Measurements from ENCODE around the gene NAPSA. TPM values are rescaled to one million over a fixed set of nuclear protein-coding genes. Genes with fewer than 3 reads are reported as not detected.

The NAPSA gene
- polyA plus RNA-seq, 1 experiment = 0.10 TPM

GRCh38 chr19:50329146-50329925, 36.1 kb downstream of the NAPSA start, which contains the start of gene KCNC3:
Gene KCNC3 (minus strand): TSS chr19:50329377. CDS start chr19:50329082, 295 bp downstream.
- ChIA-PET POLR2A (no interaction called here), CTCF (interaction anchor here (0.6 to 1.6 kb wide), 2 partner anchors 40 to 400 kb away, joined by 4 to 5 read pairs; no protein-coding TSS in a partner anchor)
- H3K9me3 ChIP-seq (ENCODE audit: control insufficient read depth, insufficient read depth, low read length) = peaks cover 30% of the 10 kb centered on the region
- DNase-seq (ENCODE audit: low read depth, low spot score) = peak; percentile 59
- no peak for TF ChIP-seq CTCF (IDR thresholded peaks at IDR 0.05; ENCODE audit: low read depth, low read length)
- 0 out of 2 replicates have a peak within 1 kb of the TSS, but pooled peaks have one; percentile 7 for H3K4me3 ChIP-seq (ENCODE audit: low read depth, low read length)
- no peak within 1 kb of the TSS for H3K27ac ChIP-seq (ENCODE audit: low read depth, low read length)
- peaks cover 55% of the 10 kb centered on the region for H3K27me3 ChIP-seq (ENCODE audit: control insufficient read depth, insufficient read depth, low read length)

- no peak overlapping the region for H3K27ac ChIP-seq (ENCODE audit: low read depth, low read length)
- no peak for TF ChIP-seq CTCF (IDR thresholded peaks at IDR 0.05; ENCODE audit: low read depth, low read length)
- H3K9me3 ChIP-seq (ENCODE audit: control insufficient read depth, insufficient read depth, low read length) = peaks cover 26% of the 10 kb centered on the region
- DNase-seq (ENCODE audit: low read depth, low spot score) = no peak
- peaks cover 55% of the 10 kb centered on the region for H3K27me3 ChIP-seq (ENCODE audit: control insufficient read depth, insufficient read depth, low read length)
- POLR2A ChIA-PET = no interaction called here
- CTCF ChIA-PET = interaction anchor here (0.6 to 1.6 kb wide), 2 partner anchors 40 to 399 kb away, joined by 4 to 5 read pairs; no protein-coding TSS in a partner anchor
- no peak overlapping the region for H3K4me3 ChIP-seq (ENCODE audit: low read depth, low read length)
Measured at GRCh38 chr19:50328873-50329145, 36.6 kb downstream of the NAPSA start.

GRCh38 chr19:50328224-50328872, 37.1 kb downstream of the NAPSA start:
- no peak for TF ChIP-seq CTCF (IDR thresholded peaks at IDR 0.05; ENCODE audit: low read depth, low read length)
- no peak overlapping the region for H3K27ac ChIP-seq (ENCODE audit: low read depth, low read length)
- POLR2A ChIA-PET = no interaction called here
- no peak for DNase-seq (ENCODE audit: low read depth, low spot score)
- CTCF ChIA-PET = interaction anchor here (1.6 kb wide), 1 partner anchor 41 kb away, joined by 5 read pairs; no protein-coding TSS in a partner anchor
- H3K27me3 ChIP-seq (ENCODE audit: control insufficient read depth, insufficient read depth, low read length) = peaks cover 55% of the 10 kb centered on the region
- no peak overlapping the region for H3K4me3 ChIP-seq (ENCODE audit: low read depth, low read length)
- H3K9me3 ChIP-seq (ENCODE audit: control insufficient read depth, insufficient read depth, low read length) = peaks cover 23% of the 10 kb centered on the region

GRCh38 chr19:50327461-50328223, 37.8 kb downstream of the NAPSA start:
- no peak overlapping the region for H3K27ac ChIP-seq (ENCODE audit: low read depth, low read length)
- H3K4me3 ChIP-seq (ENCODE audit: low read depth, low read length) = no peak overlapping the region
- peaks cover 51% of the 10 kb centered on the region for H3K27me3 ChIP-seq (ENCODE audit: control insufficient read depth, insufficient read depth, low read length)
- POLR2A ChIA-PET = no interaction called here
- H3K9me3 ChIP-seq (ENCODE audit: control insufficient read depth, insufficient read depth, low read length) = peaks cover 19% of the 10 kb centered on the region
- no peak for TF ChIP-seq CTCF (IDR thresholded peaks at IDR 0.05; ENCODE audit: low read depth, low read length)
- no peak for DNase-seq (ENCODE audit: low read depth, low spot score)
- CTCF ChIA-PET = interaction anchor here (1.6 kb wide), 1 partner anchor 41 kb away, joined by 5 read pairs; no protein-coding TSS in a partner anchor
